HPDE6-E6E7 (cell line): ENCODE results near the gene LCN12.
A peak's percentile ranks its signal among the peaks of the same experiment; 100 is the strongest.
"Not testable (repeated sequence)": the region's sequence is repeated elsewhere in the genome, so short reads cannot be mapped to it uniquely, and the experiment has no call there.

Source experiments
- DNase-seq: peaks from one replicate; pipeline ENCODE4 v3.0.0; 2011; ENCODE audit warnings: missing footprints; ENCODE audit errors: extremely low spot score

Gene LCN12

GRCh38 chr9:136990242-136990911 lies 38.3 kb downstream of the LCN12 start:
- no peak for DNase-seq

GRCh38 chr9:136991993-136992818 lies 40.1 kb downstream of the LCN12 start, which contains the start of gene PAXX:
TSS of gene PAXX (plus strand) at chr9:136992422. CDS start at chr9:136992444, 22 bp downstream.
- DNase-seq: peak; percentile 94

- DNase-seq: no peak
These were observed 40.8 kb downstream of the LCN12 start for GRCh38 chr9:136992819-136993369.

GRCh38 chr9:136994180-136994887 lies 42.3 kb downstream of the LCN12 start:
- no peak for DNase-seq

GRCh38 chr9:136994888-136995230 lies 42.8 kb downstream of the LCN12 start:
- DNase-seq: no peak

- no peak for DNase-seq
These were observed 43.3 kb downstream of the LCN12 start for GRCh38 chr9:136995362-136995761.

GRCh38 chr9:136995772-136996311 lies 43.8 kb downstream of the LCN12 start:
- DNase-seq: no peak

GRCh38 chr9:136996361-136997292 lies 44.6 kb downstream of the LCN12 start, which contains the start of gene CLIC3:
TSS of gene CLIC3 (minus strand) at chr9:136996568. CDS start at chr9:136996543, 25 bp downstream.
- peak; percentile 55 for DNase-seq

GRCh38 chr9:136997371-136997770 lies 45.3 kb downstream of the LCN12 start:
- DNase-seq: no peak

GRCh38 chr9:136997830-136998234 lies 45.8 kb downstream of the LCN12 start:
- DNase-seq: no peak

GRCh38 chr9:137000177-137000930 lies 48.3 kb downstream of the LCN12 start:
- DNase-seq: peak; percentile 37

- DNase-seq: no peak
These were observed 50.0 kb downstream of the LCN12 start for GRCh38 chr9:137001857-137002645.

- no peak for DNase-seq
These were observed 50.6 kb downstream of the LCN12 start for GRCh38 chr9:137002646-137003041.

- DNase-seq: not testable (repeated sequence)
These were observed 52.2 kb downstream of the LCN12 start for GRCh38 chr9:137004285-137004684.
